GM12878 (cell line): ENCODE data around the gene CALN1. TPM values are rescaled to one million over a fixed set of nuclear protein-coding genes. Genes with fewer than 3 reads are reported as not detected.

Source experiments
- ATAC-seq: fragments of 200-7000 bp; cut with Tn5 transposase; 3 replicates; pipeline ENCODE4 v1.9.1; 2020; ENCODE audit warnings: mild to moderate bottlenecking, moderate library complexity
- BruUV-seq: library from RNA; stranded (reverse); fragments of 400-500 nt; replicated peaks from 2 replicates; lab custom pipeline; 2021; lab: Mats Ljungman, UMichigan
- CTCF ChIA-PET: fragments of 300-600 bp; sonication (Branson Sonifier 250); formaldehyde crosslinking; extraction: SDS; loops from one replicate; lab custom pipeline; 2021; ENCODE audit warnings: inconsistent platforms; lab: Yijun Ruan, JAX
- POLR2A ChIA-PET: fragments of 350-600 bp; formaldehyde crosslinking; extraction: SDS; loops from one replicate; lab custom pipeline; 2021; ENCODE audit warnings: inconsistent platforms; lab: Charles Lee
- RAD21 ChIA-PET: fragments of 300-600 bp; sonication (Branson Sonifier 250); formaldehyde crosslinking; loops from one replicate; lab custom pipeline; 2023; ENCODE audit warnings: antibody characterized with exemption; ENCODE audit not compliant: unreplicated experiment; lab: Charles Lee
- SMC1A ChIA-PET: fragments of 300-600 bp; sonication (Branson Sonifier 250); formaldehyde crosslinking; loops from one replicate; lab custom pipeline; 2023; ENCODE audit not compliant: unreplicated experiment, uncharacterized antibody; lab: Charles Lee
- DNase-seq: peaks from one replicate; pipeline ENCODE4 v3.0.0-alpha.2; 2011; ENCODE audit warnings: low read depth, low spot score
- FAIRE-seq: peaks from 3 replicates; lab custom pipeline; 2011; peaks lifted over from hg19 to GRCh38; lab: Jason Lieb, UNC
- H2AFZ ChIP-seq: 2 replicates; pipeline ENCODE4 v1.6.0; 2011; ENCODE audit warnings: low read depth, low read length, control low read depth; ENCODE audit not compliant: control insufficient read depth
- H3K27ac ChIP-seq: 2 replicates; pipeline ENCODE4 v1.5.1; 2011; ENCODE audit warnings: control low read depth; ENCODE audit not compliant: control insufficient read depth, insufficient read depth
- H3K27me3 ChIP-seq, 2 experiments: replicated peaks in 1 of 2; 2 replicates each; pipeline versions ENCODE4 v1.6.0 to v1.6.1; 2011; ENCODE audit warnings: low read length in 1 of 2; ENCODE audit not compliant: control insufficient read depth in 2 of 2, insufficient read depth in 2 of 2
- H3K36me3 ChIP-seq, 2 experiments: 2 replicates each; pipeline ENCODE4 v1.5.1; 2011; ENCODE audit warnings: low read length in 1 of 2; ENCODE audit not compliant: control insufficient read depth in 2 of 2, insufficient read depth in 2 of 2
- H3K4me1 ChIP-seq: 2 replicates; pipeline ENCODE4 v1.6.1; 2011; ENCODE audit warnings: mild to moderate bottlenecking, low read length, moderate library complexity, mixed read lengths; ENCODE audit not compliant: control insufficient read depth, insufficient read depth
- H3K4me2 ChIP-seq: 2 replicates; pipeline ENCODE4 v1.6.0; 2011; ENCODE audit warnings: control low read depth; ENCODE audit not compliant: control insufficient read depth, insufficient read depth
- H3K4me3 ChIP-seq: fragments of 200-600 bp; sonication (generic); 2 replicates; pipeline ENCODE4 v1.5.1; 2016
- H3K79me2 ChIP-seq: 2 replicates; pipeline ENCODE4 v1.6.0; 2011; ENCODE audit warnings: low read length; ENCODE audit not compliant: control insufficient read depth, insufficient read depth
- H3K9ac ChIP-seq: 2 replicates; pipeline ENCODE4 v1.8.0; 2011; ENCODE audit warnings: low read length, control low read depth, mixed read lengths; ENCODE audit not compliant: control insufficient read depth, insufficient read depth
- H3K9me3 ChIP-seq: replicated peaks from 3 replicates; pipeline ENCODE4 v1.5.1; 2011; ENCODE audit warnings: mild to moderate bottlenecking, low read length; ENCODE audit not compliant: control insufficient read depth, insufficient read depth
- H4K20me1 ChIP-seq: 2 replicates; pipeline ENCODE4 v1.6.0; 2011; ENCODE audit not compliant: control insufficient read depth, insufficient read depth
- ASH2L ChIP-seq: fragments of 300-600, 200-600 bp; sonication (generic); IDR thresholded peaks from 2 replicates; pipeline ENCODE4 v1.6.1; 2017; ENCODE audit warnings: low read depth, mild to moderate bottlenecking, borderline replicate concordance
- BHLHE40 ChIP-seq, 2 experiments: fragments of 450-650 bp in 1 of 2; IDR thresholded peaks; 2 replicates each; pipeline ENCODE4 v1.6.1; 2011 to 2017; ENCODE audit warnings: low read depth in 2 of 2, borderline replicate concordance in 1 of 2, improper control_type of control experiment in 1 of 2, low read length in 1 of 2, mild to moderate bottlenecking in 1 of 2
- CHD4 ChIP-seq: fragments of 200-600 bp; sonication (generic); IDR thresholded peaks from 2 replicates; pipeline ENCODE4 v1.6.1; 2016; ENCODE audit warnings: mild to moderate bottlenecking
- DPF2 ChIP-seq: fragments of 450-650 bp; IDR thresholded peaks from 2 replicates; pipeline ENCODE4 v1.6.1; 2017; ENCODE audit warnings: mild to moderate bottlenecking
- ELK1 ChIP-seq: IDR thresholded peaks from 2 replicates; pipeline ENCODE4 v1.6.1; 2012; ENCODE audit warnings: low read depth, low read length, improper control_type of control experiment
- EP300 ChIP-seq, 2 experiments: fragments of 150-350 bp in 1 of 2; IDR thresholded peaks; 2 replicates each; pipeline ENCODE4 v1.6.1; 2011 to 2012; ENCODE audit warnings: low read depth in 2 of 2, low read length in 2 of 2, borderline replicate concordance in 1 of 2, improper control_type of control experiment in 1 of 2, inconsistent platforms in 1 of 2; ENCODE audit not compliant: control insufficient read depth in 1 of 2
- ESRRA ChIP-seq: IDR thresholded peaks from 2 replicates; pipeline ENCODE4 v1.6.1; 2012; ENCODE audit warnings: mild to moderate bottlenecking, low read length, improper control_type of control experiment
- HDAC2 ChIP-seq: fragments of 200-600 bp; sonication (generic); IDR thresholded peaks from 2 replicates; pipeline ENCODE4 v1.6.1; 2017
- HDGF ChIP-seq: fragments of 450-650 bp; IDR thresholded peaks from 2 replicates; pipeline ENCODE4 v1.6.1; 2016; ENCODE audit warnings: antibody characterized with exemption
- IKZF1 ChIP-seq: fragments of 450-650 bp; conservative IDR thresholded peaks from 2 replicates; pipeline ENCODE4 v1.6.1; 2017; ENCODE audit warnings: antibody characterized with exemption, mild to moderate bottlenecking
- MYB ChIP-seq: fragments of 150-350 bp; IDR thresholded peaks from 2 replicates; pipeline ENCODE4 v1.6.1; 2014; ENCODE audit warnings: mild to moderate bottlenecking, low read depth, low read length, borderline replicate concordance
- MYC ChIP-seq: IDR thresholded peaks from 2 replicates; pipeline ENCODE4 v1.6.1; 2011; ENCODE audit warnings: mild to moderate bottlenecking, low read length, moderate library complexity, inconsistent platforms; ENCODE audit not compliant: insufficient read depth, insufficient replicate concordance, insufficient read length, severe bottlenecking
- PBX3 ChIP-seq: IDR thresholded peaks from 2 replicates; pipeline ENCODE4 v1.6.1; 2011; ENCODE audit warnings: mild to moderate bottlenecking, low read depth, low read length, moderate library complexity; ENCODE audit not compliant: insufficient replicate concordance
- POU2F2 ChIP-seq: IDR thresholded peaks from 3 replicates; pipeline ENCODE4 v1.6.1; 2011; ENCODE audit warnings: low read depth, mild to moderate bottlenecking, low read length, borderline replicate concordance
- RAD21 ChIP-seq: IDR thresholded peaks from 2 replicates; pipeline ENCODE4 v1.6.1; 2011; ENCODE audit warnings: mild to moderate bottlenecking, low read depth, low read length, moderate library complexity; ENCODE audit not compliant: insufficient read depth
- SIN3A ChIP-seq: IDR thresholded peaks from 2 replicates; pipeline ENCODE4 v1.6.1; 2012; ENCODE audit warnings: low read depth, low read length, improper control_type of control experiment
- SREBF1 ChIP-seq: IDR thresholded peaks from 2 replicates; pipeline ENCODE4 v1.6.1; 2012; ENCODE audit warnings: mild to moderate bottlenecking, low read length
- STAT1 ChIP-seq: fragments of 450-650 bp; conservative IDR thresholded peaks from 2 replicates; pipeline ENCODE4 v1.6.1; 2014; ENCODE audit warnings: antibody characterized with exemption, mild to moderate bottlenecking
- WGBS: methylation state at CpG from one replicate; pipeline ENCODE4 v1.1.6; 2016; ENCODE audit warnings: low lambda C conversion rate; ENCODE audit not compliant: insufficient replicate concordance, insufficient coverage; ENCODE audit errors: missing lambda C conversion rate; 5-methylcytosine and 5-hydroxymethylcytosine counted together
- in situ Hi-C: fragments of 300-500 bp; cut with MboI; formaldehyde crosslinking; loops from 9 replicates; pipeline ENCODE4 v1.14.3; 2018; ENCODE audit warnings: mixed read lengths
- intact Hi-C: fragments of 100-400 bp; cut with micrococcal nuclease; formaldehyde crosslinking; loops from one replicate; pipeline ENCODE4 v1.14.2; 2022; ENCODE audit not compliant: unreplicated experiment
- polyA plus RNA-seq, 11 experiments: library from polyadenylated mRNA; depleted of rRNA in 4 of 11; unstranded in 6 of 11; stranded (reverse) in 5 of 11; fragments of >200 nt; fragmentation: Nextera tagmentation in 4 of 11; fragmentation: Illumina TruSeq in 1 of 11; extraction: Ambion mirVana in 4 of 11; extraction: Trizol in 1 of 11; gene quantifications; 1 replicate in 1 of 11; 2 replicates in 10 of 11; pipeline versions ENCODE4 v1.2.1 to v1.2.3, GENCODE V29; 2011 to 2016; ENCODE audit warnings: inconsistent platforms in 2 of 11, missing spikeins in 2 of 11, low read depth in 1 of 11
- total RNA-seq, 4 experiments: library from RNA; depleted of rRNA in 3 of 4; stranded (reverse); fragments of >200 nt in 3 of 4; fragmentation: Illumina TruSeq in 1 of 4; extraction: Trizol in 1 of 4; gene quantifications; 2 replicates each; pipeline versions ENCODE4 v1.2.1 to v1.2.3, GENCODE V29; 2013 to 2021

CALN1 gene
- total and polyA plus RNA-seq, 10 of the 15 experiments (the other 5 are each of a cell fraction or from before 2014, with no cell fraction given): 0.48 to 15.3 (median 1.6) TPM

DNA sequence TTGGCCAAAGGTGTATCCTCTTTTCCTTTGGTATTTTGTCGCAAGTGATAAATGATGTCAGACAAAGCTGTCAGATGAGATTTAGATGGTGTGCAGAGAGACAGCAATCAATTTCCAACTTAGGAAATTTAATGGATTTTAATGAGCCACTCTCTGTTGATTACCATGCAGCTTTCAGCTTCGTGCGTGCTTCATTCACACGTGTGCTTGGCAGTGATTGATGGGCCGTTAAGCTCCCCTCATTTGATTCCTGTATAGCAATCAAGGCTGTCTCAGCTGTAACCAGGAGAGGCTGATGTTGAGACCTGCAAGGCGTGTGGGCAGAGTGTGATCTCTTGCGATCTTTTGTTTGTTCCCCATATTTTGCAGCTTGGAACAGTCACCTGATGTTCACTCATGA lies 439.6 kb downstream of the CALN1 start:
- CTCF ChIA-PET: no interaction called here
- H3K4me1 ChIP-seq: no peaks in the 10 kb centered on the region
- no peaks in the 10 kb centered on the region for H4K20me1 ChIP-seq
- intact Hi-C loops: no loop called here
- no peak for FAIRE-seq
- no peaks in the 10 kb centered on the region for H3K9me3 ChIP-seq
- no peak overlapping the region for H3K9ac ChIP-seq
- no peak overlapping the region for H3K27ac ChIP-seq
- POLR2A ChIA-PET: no interaction called here
- no peak overlapping the region for H3K4me3 ChIP-seq
- no peak for TF ChIP-seq IKZF1
- TF ChIP-seq HDGF: no peak
- TF ChIP-seq CHD4: no peak
- no peak for TF ChIP-seq SREBF1
- TF ChIP-seq EP300 (IDR thresholded peaks at IDR 0.05; ENCODE audit: borderline replicate concordance in 1 of 2, control insufficient read depth in 1 of 2, low read depth in 2 of 2, low read length in 2 of 2): no peak
- TF ChIP-seq SIN3A: no peak
- TF ChIP-seq STAT1: no peak
- no peak for TF ChIP-seq POU2F2
- TF ChIP-seq ASH2L: no peak
- no peak for TF ChIP-seq PBX3
- TF ChIP-seq ELK1: no peak
- no peak for TF ChIP-seq BHLHE40 (IDR thresholded peaks at IDR 0.05; ENCODE audit: borderline replicate concordance in 1 of 2, low read depth in 2 of 2, low read length in 1 of 2)
- TF ChIP-seq MYB: no peak
- TF ChIP-seq RAD21: no peak
- TF ChIP-seq DPF2: no peak
- TF ChIP-seq ESRRA: no peak
- TF ChIP-seq HDAC2: no peak
- TF ChIP-seq MYC: no peak
- TF ChIP-seq, all 136 proteins: peak for 0
- BruUV-seq: no TSS peak
- ChIA-PET SMC1A (interaction anchor here (1.0 kb wide), 1 partner anchor 310 kb away, joined by 3 read pairs; no protein-coding TSS in a partner anchor), RAD21 (no interaction called here)
- WGBS: 55% methylated on average over 7 of the region's 7 CpGs
- ATAC-seq: no peak
- H3K4me2 ChIP-seq: no peak overlapping the region
- DNase-seq: no peak
- no peak overlapping the region for H2AFZ ChIP-seq
- H3K79me2 ChIP-seq: no peaks in the 10 kb centered on the region
- no peaks in the 10 kb centered on the region for H3K27me3 ChIP-seq
- in situ Hi-C loops: no loop called here
- no peaks in the 10 kb centered on the region for H3K36me3 ChIP-seq
